SK-N-SH treated with all-trans-retinoic acid at 6 μM for 48 hours (cell line): Measurements from ENCODE around the gene NTPCR.

ENCODE experiments used
- GLIS3 ChIP-seq: fragments of 250-450 bp; sonication (Bioruptor Pico); IDR thresholded peaks from 2 replicates; pipeline ENCODE4 v1.5.0; 2020; ENCODE audit warnings: mild to moderate bottlenecking, moderate library complexity
- PATZ1 ChIP-seq: fragments of 250-450 bp; sonication (Bioruptor Pico); IDR thresholded peaks from 2 replicates; pipeline ENCODE4 v1.8.0; 2020; ENCODE audit warnings: mild to moderate bottlenecking, moderate library complexity, borderline replicate concordance
- ZFP3 ChIP-seq: fragments of 250-450 bp; sonication (Bioruptor Pico); IDR thresholded peaks from 2 replicates; pipeline ENCODE4 v1.5.0; 2020; ENCODE audit warnings: mild to moderate bottlenecking, moderate library complexity
- ZNF565 ChIP-seq: fragments of 450-650 bp; formaldehyde crosslinking; conservative IDR thresholded peaks from 2 replicates; pipeline ENCODE4 v1.5.0; 2020; ENCODE audit warnings: low read depth, mild to moderate bottlenecking, moderate library complexity
- ZNF70 ChIP-seq: fragments of 450-650 bp; formaldehyde crosslinking; IDR thresholded peaks from 2 replicates; pipeline ENCODE4 v1.5.0; 2020; ENCODE audit warnings: mild to moderate bottlenecking, moderate library complexity

- TF ChIP-seq GLIS3 (CRISPR knock-in tag) = no peak
- TF ChIP-seq ZFP3 (CRISPR knock-in tag) = no peak
- no peak for TF ChIP-seq ZNF565
- TF ChIP-seq ZNF70 (CRISPR knock-in tag) = no peak
- no peak for TF ChIP-seq PATZ1
These were observed 25.5 kb upstream of the NTPCR start for GRCh38 chr1:232924874-232925273.
